ENCODE results near the gene ZFYVE28.

Gene ZFYVE28

DNA sequence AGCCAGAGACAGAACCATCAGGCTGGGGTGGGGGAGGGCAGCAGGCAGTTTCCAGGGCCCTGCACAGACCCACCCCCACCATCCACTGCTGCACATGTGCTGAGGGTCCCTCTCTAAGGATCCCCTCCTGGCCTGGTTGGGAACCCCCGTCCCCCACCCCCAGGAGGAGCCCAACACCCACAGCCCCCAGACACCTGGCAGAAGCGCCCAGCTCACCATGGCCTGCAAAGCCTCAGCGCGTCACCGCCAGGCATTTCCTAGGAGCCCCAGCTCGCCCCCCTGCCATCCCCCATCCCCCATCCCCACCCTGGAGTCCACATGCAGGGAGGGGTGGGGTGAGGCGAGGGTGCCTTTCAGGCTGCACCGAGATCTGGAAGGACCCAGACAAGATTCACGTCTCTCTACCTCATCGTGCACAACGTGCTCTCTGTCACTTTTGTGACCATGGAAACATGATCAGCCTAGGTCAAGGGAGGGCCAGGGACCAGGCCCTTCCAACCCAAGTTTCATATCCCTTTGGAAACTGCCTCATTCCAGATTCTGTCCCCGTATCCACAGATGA, 165.8 kb downstream of the ZFYVE28 start:
- TF ChIP-seq, protein P1, sequence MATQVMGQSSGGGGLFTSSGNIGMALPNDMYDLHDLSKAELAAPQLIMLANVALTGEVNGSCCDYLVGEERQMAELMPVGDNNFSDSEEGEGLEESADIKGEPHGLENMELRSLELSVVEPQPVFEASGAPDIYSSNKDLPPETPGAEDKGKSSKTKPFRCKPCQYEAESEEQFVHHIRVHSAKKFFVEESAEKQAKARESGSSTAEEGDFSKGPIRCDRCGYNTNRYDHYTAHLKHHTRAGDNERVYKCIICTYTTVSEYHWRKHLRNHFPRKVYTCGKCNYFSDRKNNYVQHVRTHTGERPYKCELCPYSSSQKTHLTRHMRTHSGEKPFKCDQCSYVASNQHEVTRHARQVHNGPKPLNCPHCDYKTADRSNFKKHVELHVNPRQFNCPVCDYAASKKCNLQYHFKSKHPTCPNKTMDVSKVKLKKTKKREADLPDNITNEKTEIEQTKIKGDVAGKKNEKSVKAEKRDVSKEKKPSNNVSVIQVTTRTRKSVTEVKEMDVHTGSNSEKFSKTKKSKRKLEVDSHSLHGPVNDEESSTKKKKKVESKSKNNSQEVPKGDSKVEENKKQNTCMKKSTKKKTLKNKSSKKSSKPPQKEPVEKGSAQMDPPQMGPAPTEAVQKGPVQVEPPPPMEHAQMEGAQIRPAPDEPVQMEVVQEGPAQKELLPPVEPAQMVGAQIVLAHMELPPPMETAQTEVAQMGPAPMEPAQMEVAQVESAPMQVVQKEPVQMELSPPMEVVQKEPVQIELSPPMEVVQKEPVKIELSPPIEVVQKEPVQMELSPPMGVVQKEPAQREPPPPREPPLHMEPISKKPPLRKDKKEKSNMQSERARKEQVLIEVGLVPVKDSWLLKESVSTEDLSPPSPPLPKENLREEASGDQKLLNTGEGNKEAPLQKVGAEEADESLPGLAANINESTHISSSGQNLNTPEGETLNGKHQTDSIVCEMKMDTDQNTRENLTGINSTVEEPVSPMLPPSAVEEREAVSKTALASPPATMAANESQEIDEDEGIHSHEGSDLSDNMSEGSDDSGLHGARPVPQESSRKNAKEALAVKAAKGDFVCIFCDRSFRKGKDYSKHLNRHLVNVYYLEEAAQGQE (IDR thresholded peaks at IDR 0.05; ENCODE audit: insufficient read depth in 1 of 2, low read depth in 2 of 2, low read length in 2 of 2), result no peak
- no peak for TF ChIP-seq POLR2AphosphoS5 (IDR thresholded peaks at IDR 0.05; ENCODE audit: low read depth, low read length)
- TF ChIP-seq SIN3A (IDR thresholded peaks at IDR 0.05; ENCODE audit: borderline replicate concordance, insufficient read depth, low read length), result no peak
- no peak for TF ChIP-seq TAF1 (IDR thresholded peaks at IDR 0.05; ENCODE audit: borderline replicate concordance, insufficient read depth, low read length)
- no peak for TF ChIP-seq FOXP2 (optimal IDR thresholded peaks at IDR 0.05; ENCODE audit: borderline replicate concordance, extremely low read depth, extremely low read length, insufficient read depth)

- TF ChIP-seq SIN3A (IDR thresholded peaks at IDR 0.05; ENCODE audit: borderline replicate concordance, insufficient read depth, low read length) (no peak), POLR2AphosphoS5 (IDR thresholded peaks at IDR 0.05; ENCODE audit: low read depth, low read length) (no peak), TAF1 (IDR thresholded peaks at IDR 0.05; ENCODE audit: borderline replicate concordance, insufficient read depth, low read length) (no peak), FOXP2 (optimal IDR thresholded peaks at IDR 0.05; ENCODE audit: borderline replicate concordance, extremely low read depth, extremely low read length, insufficient read depth) (no peak)
- TF ChIP-seq, protein P1 (IDR thresholded peaks at IDR 0.05; ENCODE audit: insufficient read depth in 1 of 2, low read depth in 2 of 2, low read length in 2 of 2), result no peak
Observed at GRCh38 chr4:2251795-2252529, 166.5 kb downstream of the ZFYVE28 start.

- TF ChIP-seq SIN3A (IDR thresholded peaks at IDR 0.05; ENCODE audit: borderline replicate concordance, insufficient read depth, low read length), result no peak
- TF ChIP-seq TAF1 (IDR thresholded peaks at IDR 0.05; ENCODE audit: borderline replicate concordance, insufficient read depth, low read length), result no peak
- TF ChIP-seq FOXP2 (optimal IDR thresholded peaks at IDR 0.05; ENCODE audit: borderline replicate concordance, extremely low read depth, extremely low read length, insufficient read depth), result no peak
- TF ChIP-seq, protein P1 (IDR thresholded peaks at IDR 0.05; ENCODE audit: insufficient read depth in 1 of 2, low read depth in 2 of 2, low read length in 2 of 2), result no peak
- no peak for TF ChIP-seq POLR2AphosphoS5 (IDR thresholded peaks at IDR 0.05; ENCODE audit: low read depth, low read length)
Observed at GRCh38 chr4:2251073-2251794, 167.2 kb downstream of the ZFYVE28 start.

DNA sequence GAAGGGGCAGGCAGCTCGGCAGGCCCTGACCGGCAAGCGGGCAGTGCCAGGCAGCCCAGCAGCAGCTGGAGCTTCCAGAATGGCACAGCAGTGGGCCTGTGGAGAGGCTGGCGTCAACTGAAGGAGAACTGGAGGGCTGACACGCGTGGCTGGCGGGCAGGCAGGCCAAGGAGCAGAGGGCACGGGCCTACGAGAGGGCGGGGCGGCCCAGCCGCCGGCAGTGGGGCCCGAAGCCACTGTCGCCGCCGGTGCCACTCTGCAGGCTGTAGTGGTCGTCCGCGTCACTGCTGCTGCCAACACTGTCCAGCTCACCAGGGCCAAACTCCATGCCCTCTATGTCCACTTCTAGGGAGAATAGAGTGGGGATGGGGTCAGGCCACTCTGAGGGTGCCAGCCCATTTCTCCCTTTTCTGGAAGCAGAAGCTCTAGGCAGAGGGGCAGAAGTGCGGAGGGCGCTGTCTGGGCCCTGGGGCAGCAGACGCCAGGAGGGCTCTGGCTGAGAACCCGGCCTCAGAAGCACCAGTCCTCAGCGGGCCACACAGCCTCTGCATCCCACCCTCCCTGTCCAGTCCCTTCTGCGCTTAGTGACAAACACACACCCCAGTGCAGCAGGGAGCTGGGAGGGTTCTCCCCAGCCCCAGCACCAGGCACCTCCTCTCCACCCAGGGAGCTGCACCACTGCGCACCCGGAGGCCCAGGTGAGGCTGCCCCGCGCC, 167.9 kb downstream of the ZFYVE28 start:
- TF ChIP-seq, protein P1 (IDR thresholded peaks at IDR 0.05; ENCODE audit: insufficient read depth in 1 of 2, low read depth in 2 of 2, low read length in 2 of 2), result no peak
- no peak for TF ChIP-seq TAF1 (IDR thresholded peaks at IDR 0.05; ENCODE audit: borderline replicate concordance, insufficient read depth, low read length)
- TF ChIP-seq SIN3A (IDR thresholded peaks at IDR 0.05; ENCODE audit: borderline replicate concordance, insufficient read depth, low read length), result no peak
- TF ChIP-seq POLR2AphosphoS5 (IDR thresholded peaks at IDR 0.05; ENCODE audit: low read depth, low read length), result no peak
- no peak for TF ChIP-seq FOXP2 (optimal IDR thresholded peaks at IDR 0.05; ENCODE audit: borderline replicate concordance, extremely low read depth, extremely low read length, insufficient read depth)
